Peyer's patch (tissue), 4 donors: ENCODE results near the gene IGFBP6.

Experiments used
- POLR2A ChIP-seq, 2 donors: fragments of 450-650 bp; IDR thresholded peaks; one replicate each; pipeline ENCODE4 v1.5.1; 2017; ENCODE audit warnings: antibody characterized with exemption in 2 of 2, mild to moderate bottlenecking in 2 of 2, moderate library complexity in 2 of 2
- TF ChIP-seq, protein P1 (sequence below), 6 experiments: fragments of 450-650 bp in 4 of 6; fragments of 200-600 bp in 2 of 6; sonication (generic) in 1 of 6; IDR thresholded peaks; one replicate each; pipeline ENCODE4 v1.5.1; 2017 to 2019; ENCODE audit warnings: antibody characterized with exemption in 6 of 6, mild to moderate bottlenecking in 3 of 6, moderate library complexity in 1 of 6

GRCh38 chr12:53145383-53146260, 48.2 kb downstream of the IGFBP6 start:
- TF ChIP-seq, protein P1, sequence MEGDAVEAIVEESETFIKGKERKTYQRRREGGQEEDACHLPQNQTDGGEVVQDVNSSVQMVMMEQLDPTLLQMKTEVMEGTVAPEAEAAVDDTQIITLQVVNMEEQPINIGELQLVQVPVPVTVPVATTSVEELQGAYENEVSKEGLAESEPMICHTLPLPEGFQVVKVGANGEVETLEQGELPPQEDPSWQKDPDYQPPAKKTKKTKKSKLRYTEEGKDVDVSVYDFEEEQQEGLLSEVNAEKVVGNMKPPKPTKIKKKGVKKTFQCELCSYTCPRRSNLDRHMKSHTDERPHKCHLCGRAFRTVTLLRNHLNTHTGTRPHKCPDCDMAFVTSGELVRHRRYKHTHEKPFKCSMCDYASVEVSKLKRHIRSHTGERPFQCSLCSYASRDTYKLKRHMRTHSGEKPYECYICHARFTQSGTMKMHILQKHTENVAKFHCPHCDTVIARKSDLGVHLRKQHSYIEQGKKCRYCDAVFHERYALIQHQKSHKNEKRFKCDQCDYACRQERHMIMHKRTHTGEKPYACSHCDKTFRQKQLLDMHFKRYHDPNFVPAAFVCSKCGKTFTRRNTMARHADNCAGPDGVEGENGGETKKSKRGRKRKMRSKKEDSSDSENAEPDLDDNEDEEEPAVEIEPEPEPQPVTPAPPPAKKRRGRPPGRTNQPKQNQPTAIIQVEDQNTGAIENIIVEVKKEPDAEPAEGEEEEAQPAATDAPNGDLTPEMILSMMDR (IDR thresholded peaks at IDR 0.05) = no peak
- TF ChIP-seq POLR2A (IDR thresholded peaks at IDR 0.05) = no peak
